IMR-90 (cell line): ENCODE results near the gene HLA-DOA. TPM values are rescaled to one million over a fixed set of nuclear protein-coding genes. Genes with fewer than 3 reads are reported as not detected.

Source experiments
- ATAC-seq: fragments of 200-7000 bp; cut with Tn5 transposase; 2 replicates; pipeline ENCODE4 v1.9.1; 2020; ENCODE audit warnings: low read depth, mild to moderate bottlenecking, moderate library complexity
- BruUV-seq: library from RNA; stranded (reverse); fragments of 400-500 nt; replicated peaks from 2 replicates; lab custom pipeline; 2021; lab: Mats Ljungman, UMichigan
- CTCF ChIA-PET: fragments of 300-600 bp; formaldehyde crosslinking; extraction: SDS; loops from one replicate; lab custom pipeline; 2021; ENCODE audit warnings: antibody characterized with exemption; lab: Yijun Ruan, JAX
- POLR2A ChIA-PET: fragments of 300-600 bp; sonication (Branson Sonifier 250); formaldehyde crosslinking; loops from one replicate; lab custom pipeline; 2022; ENCODE audit warnings: antibody characterized with exemption; ENCODE audit not compliant: unreplicated experiment; lab: Charles Lee
- DNase-seq: peaks from one replicate; pipeline ENCODE4 v3.0.0; 2013
- H2AFZ ChIP-seq: replicated peaks from 2 replicates; pipeline ENCODE3; 2013; ENCODE audit warnings: low read length, mild to moderate bottlenecking; ENCODE audit not compliant: poor library complexity
- H2AK5ac ChIP-seq: 2 replicates; pipeline ENCODE4 v1.6.1; 2013; ENCODE audit warnings: low read depth, low read length, inconsistent platforms
- H2AK9ac ChIP-seq: replicated peaks from 2 replicates; pipeline ENCODE3; 2013; ENCODE audit warnings: mild to moderate bottlenecking, low read depth, low read length, moderate library complexity; ENCODE audit not compliant: poor library complexity
- H2BK120ac ChIP-seq: 2 replicates; pipeline ENCODE4 v1.6.1; 2013; ENCODE audit warnings: low read depth, low read length, inconsistent platforms
- H2BK15ac ChIP-seq: 3 replicates; pipeline ENCODE4 v1.6.1; 2013; ENCODE audit warnings: low read depth, low read length, inconsistent platforms
- H2BK20ac ChIP-seq: 2 replicates; pipeline ENCODE4 v1.6.1; 2013; ENCODE audit warnings: low read depth, mild to moderate bottlenecking, inconsistent platforms, low read length, moderate library complexity
- H2BK5ac ChIP-seq: 2 replicates; pipeline ENCODE4 v1.6.1; 2013; ENCODE audit warnings: mild to moderate bottlenecking, low read depth, low read length, inconsistent platforms; ENCODE audit not compliant: poor library complexity, severe bottlenecking
- H3K14ac ChIP-seq: replicated peaks from 2 replicates; pipeline ENCODE4 v1.6.1; 2013; ENCODE audit warnings: low read depth, low read length, inconsistent platforms
- H3K18ac ChIP-seq: 2 replicates; pipeline ENCODE4 v1.6.1; 2013; ENCODE audit warnings: low read depth, low read length, control low read depth
- H3K23ac ChIP-seq: 2 replicates; pipeline ENCODE4 v1.6.1; 2013; ENCODE audit warnings: low read depth, low read length, inconsistent platforms
- H3K27ac ChIP-seq: 2 replicates; pipeline ENCODE4 v1.5.1; 2013; ENCODE audit warnings: mild to moderate bottlenecking, control low read depth, low read length; ENCODE audit not compliant: insufficient read depth
- H3K27me3 ChIP-seq: 2 replicates; pipeline ENCODE4 v1.6.1; 2013; ENCODE audit warnings: low read length; ENCODE audit not compliant: control insufficient read depth, insufficient read depth
- H3K36me3 ChIP-seq: 2 replicates; pipeline ENCODE4 v1.6.1; 2013; ENCODE audit warnings: low read length, mixed read lengths; ENCODE audit not compliant: control insufficient read depth, insufficient read depth
- H3K4ac ChIP-seq: 2 replicates; pipeline ENCODE4 v1.6.1; 2013; ENCODE audit warnings: low read depth, low read length, inconsistent platforms
- H3K4me1 ChIP-seq: 2 replicates; pipeline ENCODE4 v1.6.1; 2013; ENCODE audit warnings: low read length, mixed read lengths; ENCODE audit not compliant: control insufficient read depth, insufficient read depth
- H3K4me2 ChIP-seq: 2 replicates; pipeline ENCODE4 v1.6.1; 2013; ENCODE audit warnings: low read depth, mild to moderate bottlenecking, control low read depth, low read length, moderate library complexity
- H3K4me3 ChIP-seq: 2 replicates; pipeline ENCODE4 v1.5.1; 2013; ENCODE audit warnings: low read depth, mild to moderate bottlenecking, control low read depth, low read length, moderate library complexity; ENCODE audit not compliant: insufficient read depth
- H3K56ac ChIP-seq: 2 replicates; pipeline ENCODE4 v1.6.1; 2013; ENCODE audit warnings: low read length, inconsistent platforms; ENCODE audit not compliant: insufficient read depth; ENCODE audit errors: extremely low read depth
- H3K79me1 ChIP-seq, 2 experiments: 2 replicates each; pipeline ENCODE4 v1.6.1; 2013; ENCODE audit warnings: low read length in 2 of 2, inconsistent platforms in 1 of 2, low read depth in 1 of 2
- H3K9ac ChIP-seq: 2 replicates; pipeline ENCODE4 v1.6.1; 2013; ENCODE audit warnings: low read depth, low read length, control low read depth
- H3K9me1 ChIP-seq: 2 replicates; pipeline ENCODE4 v1.6.1; 2013; ENCODE audit warnings: low read length, inconsistent platforms; ENCODE audit not compliant: insufficient read depth
- H3K9me3 ChIP-seq: 2 replicates; pipeline ENCODE4 v1.6.1; 2013; ENCODE audit warnings: low read length; ENCODE audit not compliant: control insufficient read depth, insufficient read depth
- H4K20me1 ChIP-seq: 2 replicates; pipeline ENCODE4 v1.6.1; 2013; ENCODE audit warnings: low read length, inconsistent platforms; ENCODE audit not compliant: insufficient read depth
- H4K5ac ChIP-seq: 2 replicates; pipeline ENCODE4 v1.6.1; 2013; ENCODE audit warnings: mild to moderate bottlenecking, low read depth, low read length, control low read depth
- H4K8ac ChIP-seq, 2 experiments: 2 replicates each; pipeline ENCODE4 v1.6.1; 2013; ENCODE audit warnings: low read depth in 2 of 2, low read length in 2 of 2, control low read depth in 1 of 2, inconsistent platforms in 1 of 2
- H4K91ac ChIP-seq: 2 replicates; pipeline ENCODE4 v1.6.1; 2013; ENCODE audit warnings: low read depth, low read length, inconsistent platforms; ENCODE audit not compliant: insufficient read depth
- BHLHE40 ChIP-seq: fragments of 150-350 bp; IDR thresholded peaks from 2 replicates; pipeline ENCODE4 v1.6.1; 2016; ENCODE audit warnings: mild to moderate bottlenecking, low read depth, low read length
- CEBPB ChIP-seq: IDR thresholded peaks from 2 replicates; pipeline ENCODE4 v1.6.1; 2012; ENCODE audit warnings: low read depth, low read length, improper control_type of control experiment
- CHD1 ChIP-seq: IDR thresholded peaks from 2 replicates; pipeline ENCODE4 v1.6.1; 2012; ENCODE audit warnings: low read depth, low read length, improper control_type of control experiment
- FOS ChIP-seq: fragments of 150-350 bp; IDR thresholded peaks from 2 replicates; pipeline ENCODE4 v1.6.1; 2016; ENCODE audit warnings: low read depth, low read length
- MAFK ChIP-seq: IDR thresholded peaks from 2 replicates; pipeline ENCODE4 v1.6.1; 2012; ENCODE audit warnings: low read depth, low read length, improper control_type of control experiment
- MAZ ChIP-seq: IDR thresholded peaks from 2 replicates; pipeline ENCODE4 v1.6.1; 2012; ENCODE audit warnings: low read depth, mild to moderate bottlenecking, low read length, improper control_type of control experiment, moderate library complexity, borderline replicate concordance
- MXI1 ChIP-seq: IDR thresholded peaks from 2 replicates; pipeline ENCODE4 v1.6.1; 2012; ENCODE audit warnings: low read depth, mild to moderate bottlenecking, low read length, moderate library complexity, borderline replicate concordance
- NFE2L2 ChIP-seq: fragments of 150-350 bp; IDR thresholded peaks from 2 replicates; pipeline ENCODE4 v1.6.1; 2016; ENCODE audit warnings: low read depth, mild to moderate bottlenecking, low read length
- POLR2A ChIP-seq: IDR thresholded peaks from 2 replicates; pipeline ENCODE4 v1.6.1; 2012; ENCODE audit warnings: mild to moderate bottlenecking, low read depth, low read length
- RAD21 ChIP-seq: IDR thresholded peaks from 2 replicates; pipeline ENCODE4 v1.6.1; 2012; ENCODE audit warnings: low read length, improper control_type of control experiment
- RCOR1 ChIP-seq: IDR thresholded peaks from 2 replicates; pipeline ENCODE4 v1.6.1; 2012; ENCODE audit warnings: mild to moderate bottlenecking, low read length, improper control_type of control experiment; ENCODE audit not compliant: insufficient replicate concordance
- RFX5 ChIP-seq: IDR thresholded peaks from 2 replicates; pipeline ENCODE4 v1.8.0; 2012; ENCODE audit warnings: low read depth, mild to moderate bottlenecking, low read length, moderate library complexity
- SMC3 ChIP-seq: fragments of 150-350 bp; IDR thresholded peaks from 2 replicates; pipeline ENCODE4 v1.6.1; 2016; ENCODE audit warnings: low read depth, mild to moderate bottlenecking, antibody characterized with exemption, low read length, moderate library complexity
- WGBS, 2 experiments: methylation state at CpG; one replicate each; pipeline versions ENCODE4 v1.1.5 to v1.1.7; 2013; ENCODE audit warnings: missing lambda C conversion rate in 2 of 2; ENCODE audit not compliant: insufficient read length in 1 of 2; ENCODE audit errors: extremely low coverage in 2 of 2; 5-methylcytosine and 5-hydroxymethylcytosine counted together
- dilution Hi-C: fragments of 300-500 bp; cut with HindIII; formaldehyde crosslinking; loops from one replicate; pipeline ENCODE4 v1.14.3; 2018; ENCODE audit warnings: low sequenced_read_pairs; ENCODE audit not compliant: unreplicated experiment
- in situ Hi-C: fragments of 300-500 bp; cut with MboI; formaldehyde crosslinking; loops from 3 replicates; pipeline ENCODE4 v1.14.3; 2019; ENCODE audit warnings: low sequenced_read_pairs, inconsistent platforms, mixed read lengths
- intact Hi-C: fragments of 100-400 bp; cut with micrococcal nuclease; formaldehyde crosslinking; loops from 2 replicates; pipeline ENCODE4 v1.10.0; 2022
- polyA plus RNA-seq, 3 experiments: library from polyadenylated mRNA; depleted of rRNA; stranded (reverse); fragments of >200 nt; gene quantifications; 2 replicates each; pipeline ENCODE4 v1.2.3, GENCODE V29; 2012; ENCODE audit warnings: low replicate concordance in 1 of 3
- total RNA-seq: library from RNA; depleted of rRNA; stranded (reverse); fragments of >200 nt; gene quantifications from 2 replicates; pipeline ENCODE4 v1.2.3, GENCODE V29; 2012
- TF ChIP-seq, protein P1 (sequence below): fragments of 150-350 bp; IDR thresholded peaks from 2 replicates; pipeline ENCODE4 v1.6.1; 2017; ENCODE audit warnings: mild to moderate bottlenecking, antibody characterized with exemption, low read length, low read depth
- TF ChIP-seq, protein P2 (sequence below): conservative IDR thresholded peaks from 2 replicates; pipeline ENCODE4 v1.5.1; 2012; ENCODE audit warnings: mild to moderate bottlenecking, low read depth, low read length, improper control_type of control experiment
- TF ChIP-seq, protein P3 (sequence below): fragments of 150-350 bp; IDR thresholded peaks from 2 replicates; pipeline ENCODE4 v1.6.1; 2016; ENCODE audit warnings: low read depth, mild to moderate bottlenecking, low read length, moderate library complexity, borderline replicate concordance

The HLA-DOA gene
- total and polyA plus RNA-seq, 2 of the 4 experiments (the other 2 are of a cell fraction) = not detected

DNA sequence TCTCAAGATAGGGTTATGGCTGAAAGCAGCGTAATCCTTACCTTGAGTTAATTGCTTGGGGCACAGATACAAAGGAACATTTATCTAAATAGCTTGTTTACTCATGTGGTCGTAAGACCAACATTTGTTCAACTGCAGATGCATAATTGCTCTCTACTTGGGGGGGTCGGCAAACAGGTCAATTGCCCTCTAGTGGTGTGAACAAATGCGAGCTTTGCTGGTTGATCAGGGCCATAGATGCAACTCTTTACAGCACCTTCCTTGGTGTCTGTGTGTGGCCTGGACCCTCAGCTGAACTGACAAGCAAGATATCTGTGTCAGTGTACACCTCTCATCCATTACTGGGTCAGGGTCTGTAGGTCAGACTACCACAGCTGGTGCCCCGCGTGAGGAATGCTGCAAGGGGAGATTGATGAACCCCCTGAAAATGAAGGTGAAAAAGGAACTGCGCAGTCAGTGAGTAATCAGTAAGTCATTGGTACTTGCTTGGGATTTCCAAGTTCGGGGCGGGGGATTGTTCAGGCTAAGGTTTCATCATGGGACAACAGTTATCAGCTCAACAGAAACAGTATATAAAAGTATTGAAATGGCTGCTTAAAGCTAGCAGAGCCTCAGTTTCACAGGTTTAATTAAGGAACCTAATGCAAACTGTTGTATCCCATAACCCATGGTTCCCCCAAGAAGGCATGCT lies 40.1 kb upstream of the HLA-DOA start:
- TF ChIP-seq CEBPB = no peak
- TF ChIP-seq, protein P1, sequence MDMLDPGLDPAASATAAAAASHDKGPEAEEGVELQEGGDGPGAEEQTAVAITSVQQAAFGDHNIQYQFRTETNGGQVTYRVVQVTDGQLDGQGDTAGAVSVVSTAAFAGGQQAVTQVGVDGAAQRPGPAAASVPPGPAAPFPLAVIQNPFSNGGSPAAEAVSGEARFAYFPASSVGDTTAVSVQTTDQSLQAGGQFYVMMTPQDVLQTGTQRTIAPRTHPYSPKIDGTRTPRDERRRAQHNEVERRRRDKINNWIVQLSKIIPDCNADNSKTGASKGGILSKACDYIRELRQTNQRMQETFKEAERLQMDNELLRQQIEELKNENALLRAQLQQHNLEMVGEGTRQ = no peak
- no peak for TF ChIP-seq FOS
- TF ChIP-seq, protein P2, sequence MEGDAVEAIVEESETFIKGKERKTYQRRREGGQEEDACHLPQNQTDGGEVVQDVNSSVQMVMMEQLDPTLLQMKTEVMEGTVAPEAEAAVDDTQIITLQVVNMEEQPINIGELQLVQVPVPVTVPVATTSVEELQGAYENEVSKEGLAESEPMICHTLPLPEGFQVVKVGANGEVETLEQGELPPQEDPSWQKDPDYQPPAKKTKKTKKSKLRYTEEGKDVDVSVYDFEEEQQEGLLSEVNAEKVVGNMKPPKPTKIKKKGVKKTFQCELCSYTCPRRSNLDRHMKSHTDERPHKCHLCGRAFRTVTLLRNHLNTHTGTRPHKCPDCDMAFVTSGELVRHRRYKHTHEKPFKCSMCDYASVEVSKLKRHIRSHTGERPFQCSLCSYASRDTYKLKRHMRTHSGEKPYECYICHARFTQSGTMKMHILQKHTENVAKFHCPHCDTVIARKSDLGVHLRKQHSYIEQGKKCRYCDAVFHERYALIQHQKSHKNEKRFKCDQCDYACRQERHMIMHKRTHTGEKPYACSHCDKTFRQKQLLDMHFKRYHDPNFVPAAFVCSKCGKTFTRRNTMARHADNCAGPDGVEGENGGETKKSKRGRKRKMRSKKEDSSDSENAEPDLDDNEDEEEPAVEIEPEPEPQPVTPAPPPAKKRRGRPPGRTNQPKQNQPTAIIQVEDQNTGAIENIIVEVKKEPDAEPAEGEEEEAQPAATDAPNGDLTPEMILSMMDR = no peak
- TF ChIP-seq MAFK = no peak
- no peak for TF ChIP-seq NFE2L2
- TF ChIP-seq RCOR1 = no peak
- no peak for TF ChIP-seq SMC3
- no peak for TF ChIP-seq MXI1
- TF ChIP-seq BHLHE40 = no peak
- TF ChIP-seq MAZ = no peak
- TF ChIP-seq RAD21 = no peak
- TF ChIP-seq POLR2A = no peak
- no peak for TF ChIP-seq RFX5
- TF ChIP-seq, protein P3, sequence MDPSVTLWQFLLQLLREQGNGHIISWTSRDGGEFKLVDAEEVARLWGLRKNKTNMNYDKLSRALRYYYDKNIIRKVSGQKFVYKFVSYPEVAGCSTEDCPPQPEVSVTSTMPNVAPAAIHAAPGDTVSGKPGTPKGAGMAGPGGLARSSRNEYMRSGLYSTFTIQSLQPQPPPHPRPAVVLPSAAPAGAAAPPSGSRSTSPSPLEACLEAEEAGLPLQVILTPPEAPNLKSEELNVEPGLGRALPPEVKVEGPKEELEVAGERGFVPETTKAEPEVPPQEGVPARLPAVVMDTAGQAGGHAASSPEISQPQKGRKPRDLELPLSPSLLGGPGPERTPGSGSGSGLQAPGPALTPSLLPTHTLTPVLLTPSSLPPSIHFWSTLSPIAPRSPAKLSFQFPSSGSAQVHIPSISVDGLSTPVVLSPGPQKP = no peak
- no peak for TF ChIP-seq CHD1
- Histone ChIP-seq H3K4ac (no peak overlapping the region), H2AK5ac (no peak overlapping the region), H3K23ac (no peak overlapping the region), H3K9me1 (no peaks in the 10 kb centered on the region), H4K91ac (no peak overlapping the region), H3K27ac (no peak overlapping the region), H2BK120ac (no peak overlapping the region), H3K36me3 (no peaks in the 10 kb centered on the region), H2AFZ (peak overlapping the region; percentile 58), H3K79me1 (no peaks in the 10 kb centered on the region), H4K8ac (no peak overlapping the region), H2BK15ac (no peak overlapping the region), H2AK9ac (no peak overlapping the region), H3K9me3 (no peaks in the 10 kb centered on the region), H3K4me2 (no peak overlapping the region), H3K4me1 (no peaks in the 10 kb centered on the region), H3K27me3 (peaks cover 16% of the 10 kb centered on the region), H3K4me3 (no peak overlapping the region), H4K20me1 (no peaks in the 10 kb centered on the region), H2BK5ac (no peak overlapping the region), H3K18ac (no peak overlapping the region), H4K5ac (no peak overlapping the region), H3K9ac (no peak overlapping the region), H3K14ac (no peak overlapping the region), H2BK20ac (no peak overlapping the region), H3K56ac (no peak overlapping the region)
- CTCF ChIA-PET = interaction anchor here (1.0 kb wide), 1 partner anchor 17 kb away, joined by 3 read pairs; no protein-coding TSS in a partner anchor
- no TSS peak for BruUV-seq
- ATAC-seq (no peak), DNase-seq (no peak)
- intact Hi-C loops (no loop called here), in situ Hi-C loops (no loop called here), dilution Hi-C loops (no loop called here)
- POLR2A ChIA-PET = no interaction called here
- no CpG with 5 or more reads among the region's 9 CpGs for WGBS, 2 experiments
